KOPT-K1 (cell line): ENCODE measurements around the gene SLC6A6.

Experiments used
- H3K27ac ChIP-seq: fragments of 200-600 bp; sonication (generic); 2 replicates; pipeline ENCODE4 v1.5.1; 2016; ENCODE audit warnings: antibody characterized with exemption, mild to moderate bottlenecking, low read depth, low read length; ENCODE audit not compliant: poor library complexity, severe bottlenecking
- H3K36me3 ChIP-seq: fragments of 200-600 bp; sonication (generic); 2 replicates; pipeline ENCODE4 v1.5.1; 2017; ENCODE audit warnings: antibody characterized with exemption, mild to moderate bottlenecking, low read length, moderate library complexity; ENCODE audit not compliant: insufficient read depth
- H3K9me3 ChIP-seq: fragments of 200-600 bp; sonication (generic); 2 replicates; pipeline ENCODE4 v1.5.1; 2017; ENCODE audit warnings: antibody characterized with exemption, low read length, mild to moderate bottlenecking; ENCODE audit not compliant: insufficient read depth, poor library complexity, severe bottlenecking

SLC6A6 gene

GRCh38 chr3:14488286-14489041 is 86.1 kb downstream of the SLC6A6 start:
- no peak overlapping the region for H3K27ac ChIP-seq
- H3K9me3 ChIP-seq: no peaks in the 10 kb centered on the region
- H3K36me3 ChIP-seq: peaks cover 58% of the 10 kb centered on the region

- H3K36me3 ChIP-seq: peaks cover 47% of the 10 kb centered on the region
- no peak overlapping the region for H3K27ac ChIP-seq
- no peaks in the 10 kb centered on the region for H3K9me3 ChIP-seq
Observed at GRCh38 chr3:14489641-14490040, 87.2 kb downstream of the SLC6A6 start.

- H3K27ac ChIP-seq: no peak overlapping the region
- no peaks in the 10 kb centered on the region for H3K9me3 ChIP-seq
- peaks cover 41% of the 10 kb centered on the region for H3K36me3 ChIP-seq
Observed at GRCh38 chr3:14490255-14490654, 87.8 kb downstream of the SLC6A6 start.

- no peaks in the 10 kb centered on the region for H3K9me3 ChIP-seq
Observed at GRCh38 chr3:14490831-14491230, 88.4 kb downstream of the SLC6A6 start.

GRCh38 chr3:14491396-14492190 is 89.2 kb downstream of the SLC6A6 start:
- Histone ChIP-seq H3K27ac (no peak overlapping the region), H3K9me3 (no peaks in the 10 kb centered on the region), H3K36me3 (peaks cover 29% of the 10 kb centered on the region)

More at GRCh38 chr3:14490831-14491230, 88.4 kb downstream of the SLC6A6 start:
- peaks cover 36% of the 10 kb centered on the region for H3K36me3 ChIP-seq
- no peak overlapping the region for H3K27ac ChIP-seq

GRCh38 chr3:14492948-14493881 is 90.8 kb downstream of the SLC6A6 start:
- H3K27ac ChIP-seq: no peak overlapping the region
- peaks cover 13% of the 10 kb centered on the region for H3K36me3 ChIP-seq
- H3K9me3 ChIP-seq: no peaks in the 10 kb centered on the region

- H3K36me3 ChIP-seq: peaks cover 6% of the 10 kb centered on the region
- H3K9me3 ChIP-seq: no peaks in the 10 kb centered on the region
- H3K27ac ChIP-seq: no peak overlapping the region
Observed at GRCh38 chr3:14494279-14494972, 92.0 kb downstream of the SLC6A6 start.

- no peak overlapping the region for H3K27ac ChIP-seq
- peaks cover 1% of the 10 kb centered on the region; the same call in 1 of the 2 replicates for H3K36me3 ChIP-seq
- no peaks in the 10 kb centered on the region for H3K9me3 ChIP-seq
Observed at GRCh38 chr3:14494973-14495300, 92.5 kb downstream of the SLC6A6 start.

GRCh38 chr3:14496351-14496750 is 93.9 kb downstream of the SLC6A6 start:
- Histone ChIP-seq H3K9me3 (no peaks in the 10 kb centered on the region), H3K27ac (no peak overlapping the region), H3K36me3 (no peaks in the 10 kb centered on the region)

- Histone ChIP-seq H3K9me3 (peaks cover 7% of the 10 kb centered on the region), H3K27ac (no peak overlapping the region), H3K36me3 (no peaks in the 10 kb centered on the region)
Observed at GRCh38 chr3:14497321-14497720, 94.9 kb downstream of the SLC6A6 start.

GRCh38 chr3:14502472-14502871 is 100.1 kb downstream of the SLC6A6 start:
- Histone ChIP-seq H3K36me3 (no peaks in the 10 kb centered on the region), H3K27ac (no peak overlapping the region), H3K9me3 (peaks cover 17% of the 10 kb centered on the region)

GRCh38 chr3:14503033-14503705 is 100.8 kb downstream of the SLC6A6 start:
- Histone ChIP-seq H3K36me3 (no peaks in the 10 kb centered on the region), H3K27ac (no peak overlapping the region), H3K9me3 (peaks cover 17% of the 10 kb centered on the region)

GRCh38 chr3:14503706-14504065 is 101.3 kb downstream of the SLC6A6 start:
- no peak overlapping the region for H3K27ac ChIP-seq
- H3K9me3 ChIP-seq: peaks cover 17% of the 10 kb centered on the region

More at GRCh38 chr3:14503706-14504065, 101.3 kb downstream of the SLC6A6 start:
- H3K36me3 ChIP-seq: no peaks in the 10 kb centered on the region
